DND-41 (cell line): ENCODE results near the gene EEFSEC.

Experiments
- EZH2 ChIP-seq: IDR thresholded peaks from 3 replicates; pipeline ENCODE4 v1.6.1; 2012; ENCODE audit warnings: borderline replicate concordance, low read depth, mild to moderate bottlenecking, moderate library complexity, low read length, inconsistent platforms; ENCODE audit not compliant: severe bottlenecking
- TF ChIP-seq, protein P1 (sequence below): IDR thresholded peaks from 2 replicates; pipeline ENCODE4 v1.5.1; 2012; ENCODE audit warnings: borderline replicate concordance, low read length, moderate library complexity, mild to moderate bottlenecking; ENCODE audit not compliant: poor library complexity, severe bottlenecking; ENCODE audit errors: extremely low read depth

DNA sequence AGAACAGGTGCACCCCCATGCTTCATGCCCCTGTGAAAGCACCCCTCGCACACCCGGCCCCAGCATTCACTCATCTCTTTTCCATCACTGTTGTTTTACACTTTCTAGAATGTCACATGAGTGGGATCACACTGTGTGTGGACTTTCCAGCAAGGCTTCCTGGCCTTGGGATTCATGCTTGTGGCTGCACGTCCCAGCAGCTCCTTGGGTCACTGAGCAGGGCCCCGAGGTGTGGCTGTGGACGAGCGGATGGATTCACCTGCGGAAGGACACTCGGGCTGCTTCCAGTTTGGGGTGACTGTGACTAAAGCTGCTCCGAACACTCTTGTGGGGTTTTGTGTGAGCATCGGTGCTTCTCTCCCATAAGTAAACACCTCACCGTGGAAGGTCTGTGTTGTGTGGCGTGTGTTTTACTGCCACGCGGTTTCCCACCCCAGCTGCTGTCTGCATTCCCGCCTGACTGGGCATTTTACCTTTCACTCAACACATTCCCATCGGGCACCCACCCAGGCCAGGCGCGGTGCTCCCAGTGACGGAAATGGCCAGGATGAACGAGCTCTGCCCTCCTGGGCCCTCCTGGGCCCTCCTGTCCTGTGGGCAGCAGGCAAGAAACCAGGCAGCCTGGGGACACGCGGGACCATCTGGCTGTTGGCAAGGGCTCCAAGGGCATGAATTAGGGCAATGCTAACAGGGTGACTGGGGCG is 272.0 kb downstream of the EEFSEC start:
- TF ChIP-seq, protein P1, sequence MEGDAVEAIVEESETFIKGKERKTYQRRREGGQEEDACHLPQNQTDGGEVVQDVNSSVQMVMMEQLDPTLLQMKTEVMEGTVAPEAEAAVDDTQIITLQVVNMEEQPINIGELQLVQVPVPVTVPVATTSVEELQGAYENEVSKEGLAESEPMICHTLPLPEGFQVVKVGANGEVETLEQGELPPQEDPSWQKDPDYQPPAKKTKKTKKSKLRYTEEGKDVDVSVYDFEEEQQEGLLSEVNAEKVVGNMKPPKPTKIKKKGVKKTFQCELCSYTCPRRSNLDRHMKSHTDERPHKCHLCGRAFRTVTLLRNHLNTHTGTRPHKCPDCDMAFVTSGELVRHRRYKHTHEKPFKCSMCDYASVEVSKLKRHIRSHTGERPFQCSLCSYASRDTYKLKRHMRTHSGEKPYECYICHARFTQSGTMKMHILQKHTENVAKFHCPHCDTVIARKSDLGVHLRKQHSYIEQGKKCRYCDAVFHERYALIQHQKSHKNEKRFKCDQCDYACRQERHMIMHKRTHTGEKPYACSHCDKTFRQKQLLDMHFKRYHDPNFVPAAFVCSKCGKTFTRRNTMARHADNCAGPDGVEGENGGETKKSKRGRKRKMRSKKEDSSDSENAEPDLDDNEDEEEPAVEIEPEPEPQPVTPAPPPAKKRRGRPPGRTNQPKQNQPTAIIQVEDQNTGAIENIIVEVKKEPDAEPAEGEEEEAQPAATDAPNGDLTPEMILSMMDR: no peak
- no peak for TF ChIP-seq EZH2
